Transverse colon (tissue), 4 donors: ENCODE data around the gene RAB9A. TPM values are rescaled to one million over a fixed set of nuclear protein-coding genes. Genes with fewer than 3 reads are reported as not detected.
A peak's percentile ranks its signal among the peaks of the same experiment; 100 is the strongest.

Experiments used
- DNase-seq: peaks from one replicate; pipeline ENCODE4 v3.0.0-alpha.2; 2019
- H3K27ac ChIP-seq, 4 donors: fragments of 200-600 bp; sonication (generic); 2 replicates each; pipeline ENCODE4 v1.5.1; 2016 to 2018; ENCODE audit warnings: inconsistent platforms in 4 of 4
- H3K27me3 ChIP-seq: fragments of 200-600 bp; sonication (generic); 2 replicates; pipeline ENCODE4 v1.5.1; 2017; ENCODE audit warnings: inconsistent platforms
- H3K36me3 ChIP-seq, 4 donors: fragments of 200-600 bp; sonication (generic); 2 replicates each; pipeline ENCODE4 v1.5.1; 2017 to 2019; ENCODE audit warnings: inconsistent platforms in 4 of 4
- H3K4me1 ChIP-seq, 4 donors: fragments of 200-600 bp; sonication (generic); 2 replicates each; pipeline ENCODE4 v1.5.1; 2017 to 2020; ENCODE audit warnings: inconsistent platforms in 4 of 4
- H3K4me3 ChIP-seq, 4 donors: fragments of 200-600 bp; sonication (generic); 1 replicate in 1 of 4; 2 replicates in 3 of 4; pipeline versions ENCODE4 v1.5.1 to v1.6.1; 2017 to 2019; ENCODE audit warnings: inconsistent platforms in 4 of 4
- H3K9me3 ChIP-seq, 2 donors: fragments of 200-600 bp; sonication (generic); 2 replicates each; pipeline ENCODE4 v1.5.1; 2017 to 2019; ENCODE audit warnings: inconsistent platforms in 2 of 2
- CTCF ChIP-seq, 5 experiments: fragments of 200-600 bp in 3 of 5; fragments of 450-650 bp in 2 of 5; sonication (generic) in 3 of 5; IDR thresholded peaks; 1 replicate in 2 of 5; 2 replicates in 3 of 5; pipeline ENCODE4 v1.5.1; 2016 to 2017; ENCODE audit warnings: antibody characterized with exemption in 5 of 5, inconsistent platforms in 3 of 5, mild to moderate bottlenecking in 2 of 5, moderate library complexity in 1 of 5
- EP300 ChIP-seq: sonication (generic); formaldehyde crosslinking; IDR thresholded peaks from one replicate; pipeline ENCODE4 v1.6.1; 2017; ENCODE audit warnings: antibody characterized with exemption, low read depth
- POLR2A ChIP-seq: fragments of 450-650 bp; IDR thresholded peaks from one replicate; pipeline ENCODE4 v1.6.1; 2016; ENCODE audit warnings: antibody characterized with exemption, mild to moderate bottlenecking, moderate library complexity
- POLR2AphosphoS5 ChIP-seq, 3 donors: sonication (generic); formaldehyde crosslinking; IDR thresholded peaks; one replicate each; pipeline ENCODE4 v1.6.1; 2016; ENCODE audit warnings: antibody characterized with exemption in 3 of 3
- WGBS, 2 donors: methylation state at CpG; one replicate each; pipeline ENCODE4 v1.1.5; 2018; ENCODE audit warnings: low coverage in 1 of 2; 5-methylcytosine and 5-hydroxymethylcytosine counted together
- in situ Hi-C, 4 donors: fragments of 200-750 bp; cut with MboI; loops; one replicate each; pipeline versions ENCODE4 v1.15.0 to v1.15.1; 2017; ENCODE audit warnings: low sequenced_read_pairs in 3 of 4, low pct_ligation_motif_present in 1 of 4, low pct_unique_long_range_greater_than_20kb in 1 of 4
- intact Hi-C: fragments of 100-400 bp; cut with DNase I; formaldehyde crosslinking; loops from one replicate; pipeline ENCODE4 v1.15.1; 2023; ENCODE audit warnings: low total_unique reads
- total RNA-seq, 4 donors: library from RNA; depleted of rRNA; stranded (reverse); fragments of >200 nt; gene quantifications; one replicate each; pipeline ENCODE4 v1.1.0, GENCODE V29; 2016

The RAB9A gene
- total RNA-seq, 4 donors from 2014 or later = 4.8 to 34.7 (median 17.0) TPM

- Histone ChIP-seq H3K27ac (peak overlapping the region in 2 of 4 donors; percentile 65 to 68), H3K27me3 (no peaks in the 10 kb centered on the region), H3K4me1 (peaks cover 3 to 62% (median 31%) of the 10 kb centered on the region in 4 donors), H3K4me3 (no peak overlapping the region), H3K36me3 (no peaks in the 10 kb centered on the region), H3K9me3 (no peaks in the 10 kb centered on the region)
- no peak for DNase-seq
- intact Hi-C loops = no loop called here
- no peak for TF ChIP-seq POLR2A
- no peak for TF ChIP-seq CTCF (IDR thresholded peaks at IDR 0.05)
- TF ChIP-seq EP300 = no peak
- TF ChIP-seq POLR2AphosphoS5 (IDR thresholded peaks at IDR 0.05) = no peak
- in situ Hi-C loops = no loop called here
- WGBS, 2 donors = 71% methylated on average over 1 of the region's 1 CpG; no CpG with 5 or more reads in 1 of the 2 donors
Observed at GRCh38 chrX:13697976-13698375, 9.0 kb downstream of the RAB9A start.

GRCh38 chrX:13698432-13698831 lies 9.5 kb downstream of the RAB9A start:
- no peak overlapping the region for H3K4me3 ChIP-seq
- WGBS, 2 donors = 43% methylated on average over 1 of the region's 1 CpG; no CpG with 5 or more reads in 1 of the 2 donors
- H3K9me3 ChIP-seq = no peaks in the 10 kb centered on the region
- DNase-seq = no peak
- no peak for TF ChIP-seq CTCF (IDR thresholded peaks at IDR 0.05)
- TF ChIP-seq POLR2A = no peak
- no peak for TF ChIP-seq POLR2AphosphoS5 (IDR thresholded peaks at IDR 0.05)
- TF ChIP-seq EP300 = no peak
- H3K27ac ChIP-seq = peak overlapping the region; percentile 39 to 68 (median 64)
- intact Hi-C loops = no loop called here
- no peaks in the 10 kb centered on the region for H3K36me3 ChIP-seq
- H3K27me3 ChIP-seq = no peaks in the 10 kb centered on the region
- in situ Hi-C loops = no loop called here
- peaks cover 3 to 58% (median 29%) of the 10 kb centered on the region in 4 donors for H3K4me1 ChIP-seq

GRCh38 chrX:13699183-13699826 lies 10.4 kb downstream of the RAB9A start:
- Histone ChIP-seq H3K9me3 (no peaks in the 10 kb centered on the region), H3K4me3 (no peak overlapping the region), H3K27me3 (no peaks in the 10 kb centered on the region), H3K36me3 (no peaks in the 10 kb centered on the region), H3K4me1 (peaks cover 3 to 49% (median 23%) of the 10 kb centered on the region in 4 donors), H3K27ac (peak overlapping the region; percentile 39 to 68 (median 64))
- in situ Hi-C loops (no loop called here), intact Hi-C loops (no loop called here)
- DNase-seq = peak; percentile 57
- no peak for TF ChIP-seq CTCF (IDR thresholded peaks at IDR 0.05)
- no peak for TF ChIP-seq EP300
- TF ChIP-seq POLR2AphosphoS5 (IDR thresholded peaks at IDR 0.05) = no peak
- TF ChIP-seq POLR2A = no peak
- 48 to 55% methylated on average over 4 to 7 of the region's 7 CpGs for WGBS, 2 donors

GRCh38 chrX:13700380-13700779 lies 11.5 kb downstream of the RAB9A start:
- in situ Hi-C loops = no loop called here
- no peak for DNase-seq
- Histone ChIP-seq H3K27ac (peak overlapping the region in 2 of 4 donors; percentile 48 to 65), H3K9me3 (no peaks in the 10 kb centered on the region), H3K4me3 (no peak overlapping the region), H3K27me3 (no peaks in the 10 kb centered on the region), H3K36me3 (no peaks in the 10 kb centered on the region), H3K4me1 (peaks cover 3 to 38% (median 14%) of the 10 kb centered on the region in 4 donors)
- TF ChIP-seq EP300 (no peak), POLR2A (no peak), POLR2AphosphoS5 (IDR thresholded peaks at IDR 0.05) (no peak), CTCF (IDR thresholded peaks at IDR 0.05) (no peak)
- WGBS, 2 donors = 55% methylated on average over 4 of the region's 4 CpGs; no CpG with 5 or more reads in 1 of the 2 donors
- intact Hi-C loops = no loop called here
